Measurements from ENCODE around the gene ATAD3B. TPM values are rescaled to one million over a fixed set of nuclear protein-coding genes. Genes with fewer than 3 reads are reported as not detected.

The ATAD3B gene
- total and polyA plus RNA-seq, 2 of the 4 experiments (the other 2 are of a cell fraction), result 13.8 to 29.0 TPM

GRCh38 chr1:1521331-1521730 lies 49.8 kb downstream of the ATAD3B start:
- TF ChIP-seq MAZ (IDR thresholded peaks at IDR 0.05; ENCODE audit: borderline replicate concordance, low read depth, low read length) (no peak), RAD21 (IDR thresholded peaks at IDR 0.05; ENCODE audit: low read length) (no peak), CHD1 (IDR thresholded peaks at IDR 0.05; ENCODE audit: low read depth, low read length) (no peak), MAFK (IDR thresholded peaks at IDR 0.05; ENCODE audit: low read depth, low read length) (no peak), RCOR1 (IDR thresholded peaks at IDR 0.05; ENCODE audit: insufficient replicate concordance, low read length) (no peak), NFE2L2 (IDR thresholded peaks at IDR 0.05; ENCODE audit: low read depth, low read length) (no peak), CEBPB (IDR thresholded peaks at IDR 0.05; ENCODE audit: low read depth, low read length) (no peak), RFX5 (IDR thresholded peaks at IDR 0.05; ENCODE audit: low read depth, low read length) (no peak), POLR2A (IDR thresholded peaks at IDR 0.05; ENCODE audit: low read depth, low read length) (no peak), MXI1 (IDR thresholded peaks at IDR 0.05; ENCODE audit: borderline replicate concordance, low read depth, low read length) (no peak), BHLHE40 (IDR thresholded peaks at IDR 0.05; ENCODE audit: low read depth, low read length) (no peak), FOS (IDR thresholded peaks at IDR 0.05; ENCODE audit: low read depth, low read length) (no peak), SMC3 (IDR thresholded peaks at IDR 0.05; ENCODE audit: low read depth, low read length) (no peak)
- TF ChIP-seq, protein P1, sequence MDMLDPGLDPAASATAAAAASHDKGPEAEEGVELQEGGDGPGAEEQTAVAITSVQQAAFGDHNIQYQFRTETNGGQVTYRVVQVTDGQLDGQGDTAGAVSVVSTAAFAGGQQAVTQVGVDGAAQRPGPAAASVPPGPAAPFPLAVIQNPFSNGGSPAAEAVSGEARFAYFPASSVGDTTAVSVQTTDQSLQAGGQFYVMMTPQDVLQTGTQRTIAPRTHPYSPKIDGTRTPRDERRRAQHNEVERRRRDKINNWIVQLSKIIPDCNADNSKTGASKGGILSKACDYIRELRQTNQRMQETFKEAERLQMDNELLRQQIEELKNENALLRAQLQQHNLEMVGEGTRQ (IDR thresholded peaks at IDR 0.05; ENCODE audit: low read depth, low read length), result no peak
- no peak for ATAC-seq (ENCODE audit: low read depth)

More at GRCh38 chr1:1521331-1521730, 49.8 kb downstream of the ATAD3B start:
- Histone ChIP-seq H3K79me1 (ENCODE audit: low read depth in 1 of 2, low read length in 2 of 2) (peaks cover 4 to 5% of the 10 kb centered on the region in 2 experiments; a peak in 2 of 4 replicates), H2BK15ac (ENCODE audit: low read depth, low read length) (no peak overlapping the region), H3K27ac (ENCODE audit: insufficient read depth, low read length) (no peak overlapping the region), H3K36me3 (ENCODE audit: control insufficient read depth, insufficient read depth, low read length) (peaks cover 34% of the 10 kb centered on the region), H3K9me3 (ENCODE audit: control insufficient read depth, insufficient read depth, low read length) (no peaks in the 10 kb centered on the region), H2AK5ac (ENCODE audit: low read depth, low read length) (no peak overlapping the region), H3K14ac (replicated peaks; ENCODE audit: low read depth, low read length) (no peak overlapping the region), H3K9ac (ENCODE audit: low read depth, low read length) (no peak overlapping the region), H2AFZ (replicated peaks; ENCODE audit: low read length, poor library complexity) (no peak overlapping the region), H3K27me3 (ENCODE audit: control insufficient read depth, insufficient read depth, low read length) (no peaks in the 10 kb centered on the region), H2AK9ac (replicated peaks; ENCODE audit: low read depth, low read length, poor library complexity) (no peak overlapping the region), H3K18ac (ENCODE audit: low read depth, low read length) (no peak overlapping the region), H3K9me1 (ENCODE audit: insufficient read depth, low read length) (no peaks in the 10 kb centered on the region), H4K20me1 (ENCODE audit: insufficient read depth, low read length) (no peaks in the 10 kb centered on the region; the same call in 1 of the 2 replicates), H4K8ac (ENCODE audit: low read depth in 2 of 2, low read length in 2 of 2) (no peak overlapping the region), H2BK5ac (ENCODE audit: low read depth, low read length, poor library complexity, severe bottlenecking) (no peak overlapping the region), H3K4me2 (ENCODE audit: low read depth, low read length) (no peak overlapping the region), H3K4me3 (ENCODE audit: insufficient read depth, low read depth, low read length) (no peak overlapping the region), H3K4ac (ENCODE audit: low read depth, low read length) (no peak overlapping the region), H4K5ac (ENCODE audit: low read depth, low read length) (no peak overlapping the region), H3K23ac (ENCODE audit: low read depth, low read length) (no peak overlapping the region), H2BK20ac (ENCODE audit: low read depth, low read length) (no peak overlapping the region), H4K91ac (ENCODE audit: insufficient read depth, low read depth, low read length) (no peak overlapping the region), H3K4me1 (ENCODE audit: control insufficient read depth, insufficient read depth, low read length) (no peaks in the 10 kb centered on the region), H3K56ac (ENCODE audit: extremely low read depth, insufficient read depth, low read length) (no peak overlapping the region), H2BK120ac (ENCODE audit: low read depth, low read length) (no peak overlapping the region)
- dilution Hi-C loops (cut with HindIII; ENCODE audit: low sequenced_read_pairs, unreplicated experiment) (no loop called here), intact Hi-C loops (cut with micrococcal nuclease) (no loop called here), in situ Hi-C loops (cut with MboI; ENCODE audit: low sequenced_read_pairs) (no loop called here)
- DNase-seq, result no peak
- ChIA-PET CTCF (no interaction called here), POLR2A (ENCODE audit: unreplicated experiment) (no interaction called here)
- 93% methylated on average over 14 of the region's 19 CpGs; no CpG with 5 or more reads in 1 of the 2 experiments for WGBS, 2 experiments (ENCODE audit: extremely low coverage in 2 of 2, insufficient read length in 1 of 2)
- no TSS peak for BruUV-seq (replicated peaks)
